LHCN-M2 (cell line): ENCODE measurements around the gene TMEM11. TPM values are rescaled to one million over a fixed set of nuclear protein-coding genes. Genes with fewer than 3 reads are reported as not detected.
"Not testable (repeated sequence)": the region's sequence is repeated elsewhere in the genome, so short reads cannot be mapped to it uniquely, and the experiment has no call there.

Experiments used
- DNase-seq: peaks from one replicate; pipeline ENCODE4 v3.0.0-alpha.2; 2012; ENCODE audit warnings: low read depth
- total RNA-seq: library from RNA; depleted of rRNA; stranded (reverse); fragments of >200 nt; gene quantifications from 2 replicates; pipeline ENCODE4 v1.2.3, GENCODE V29; 2014

The TMEM11 gene
- total RNA-seq, 1 experiment from 2014 or later, result 23.4 TPM

DNA sequence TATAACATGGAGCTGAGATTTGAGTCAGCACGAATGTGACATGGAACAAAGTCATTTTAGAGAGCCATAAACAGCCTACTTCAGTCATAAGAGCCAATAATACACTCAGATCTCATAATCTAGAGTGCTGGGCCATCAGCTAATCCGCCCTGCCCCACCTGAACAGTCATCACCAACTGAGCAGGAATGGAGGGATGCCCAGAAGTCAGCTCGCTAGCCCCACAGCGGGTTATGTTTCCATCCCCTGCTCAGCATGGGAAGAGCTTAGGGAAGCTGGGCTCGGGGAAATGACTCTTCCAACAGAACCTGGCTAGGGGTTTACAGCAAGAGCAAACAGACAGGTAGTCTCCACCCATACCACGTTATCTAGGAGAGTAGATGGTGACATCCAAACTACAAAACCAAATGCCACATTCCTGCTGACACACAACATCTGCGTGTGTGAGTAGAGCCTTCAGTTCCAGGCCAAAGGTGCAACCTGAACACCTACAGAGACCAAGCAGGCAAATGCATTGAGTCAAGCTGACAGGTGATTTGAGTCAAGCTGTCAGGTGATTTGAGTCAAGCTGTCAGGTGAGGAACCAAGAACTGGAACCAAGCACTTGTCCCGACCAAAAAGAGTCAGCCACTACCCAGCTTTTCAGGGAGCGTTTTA is 2.0 kb downstream of the TMEM11 start:
- DNase-seq, result no peak

DNA sequence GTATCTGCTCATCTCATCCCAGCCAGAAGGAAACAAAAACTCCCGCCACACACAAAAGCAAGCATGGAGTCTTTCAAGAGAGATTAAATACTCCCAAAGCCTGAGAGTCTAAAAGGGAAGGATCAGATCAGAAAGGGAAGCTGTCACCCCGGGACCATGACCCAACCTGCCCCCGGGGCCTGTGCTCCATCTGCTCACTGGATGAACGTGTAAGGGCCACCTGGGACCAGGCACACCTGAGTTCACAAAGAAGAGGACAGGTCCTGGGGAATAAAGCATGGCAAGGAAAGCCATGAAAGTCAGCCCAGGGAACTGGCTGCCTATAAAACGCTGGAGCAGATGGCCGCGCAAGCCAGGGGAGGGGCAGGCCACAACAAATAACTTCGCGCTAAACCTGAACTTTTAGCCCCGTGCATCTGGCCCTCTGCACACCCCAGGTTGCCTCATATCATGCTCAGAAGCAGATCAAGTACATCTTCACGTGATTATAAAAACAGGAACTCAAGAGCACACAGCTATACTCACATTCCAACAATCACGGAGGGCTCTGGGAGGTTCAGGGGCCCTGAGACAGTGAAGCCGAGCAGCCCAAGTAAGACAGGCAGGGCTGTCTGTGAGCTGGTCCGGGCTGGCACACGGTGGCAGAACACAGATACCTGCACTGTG is 3.4 kb downstream of the TMEM11 start:
- DNase-seq, result no peak

DNA sequence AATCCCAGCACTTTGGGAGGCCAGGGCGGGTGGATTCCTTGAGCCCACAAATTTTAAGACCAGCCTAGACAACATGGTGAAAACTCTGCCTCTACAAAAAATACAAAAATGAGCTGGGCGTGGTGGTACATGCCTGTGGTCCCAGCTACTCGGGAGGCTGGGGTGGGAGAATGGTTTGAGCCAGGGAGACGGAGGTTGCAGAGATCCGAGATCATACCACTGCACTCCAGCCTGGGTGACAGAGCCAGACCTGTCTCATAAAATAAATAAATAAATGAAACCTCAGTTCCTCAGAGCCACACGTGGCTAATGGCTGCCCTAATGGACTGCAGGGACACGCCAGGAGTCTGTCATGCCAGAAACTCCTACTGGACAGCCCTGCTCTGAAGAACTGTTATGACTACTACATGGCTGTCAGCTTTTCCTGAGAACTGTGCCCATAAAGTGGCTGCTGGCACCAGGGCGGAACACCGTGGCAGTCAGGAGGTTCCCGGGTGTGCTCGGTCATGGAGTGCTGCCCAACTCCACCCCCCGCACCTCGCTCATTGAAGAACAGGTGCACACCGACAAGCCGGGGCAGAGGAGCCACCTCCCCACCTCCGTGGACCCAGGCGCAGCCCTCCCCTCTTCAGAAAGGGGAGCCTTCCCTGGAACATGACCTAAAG is 4.3 kb downstream of the TMEM11 start:
- no peak for DNase-seq

DNA sequence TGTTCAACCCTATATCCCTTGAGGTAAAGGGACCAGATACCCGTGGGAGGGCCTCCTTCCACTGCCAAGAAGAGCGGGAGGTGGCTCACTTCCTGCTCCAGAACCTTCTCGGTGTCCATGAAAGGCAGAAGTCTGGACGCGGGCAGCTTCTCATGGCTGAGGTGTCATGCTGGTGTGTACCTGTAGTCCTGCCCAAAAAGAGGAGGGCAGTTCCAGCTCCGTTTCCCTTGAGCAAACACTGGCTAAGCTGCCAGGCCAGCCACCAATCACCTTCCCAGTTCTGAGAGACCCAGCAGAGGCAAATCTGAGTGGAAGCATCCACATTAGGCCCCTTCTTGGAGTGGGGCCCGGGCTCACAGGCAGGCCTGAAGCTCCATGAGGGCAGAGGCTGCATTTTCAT is 5.6 kb downstream of the TMEM11 start:
- no peak for DNase-seq

DNA sequence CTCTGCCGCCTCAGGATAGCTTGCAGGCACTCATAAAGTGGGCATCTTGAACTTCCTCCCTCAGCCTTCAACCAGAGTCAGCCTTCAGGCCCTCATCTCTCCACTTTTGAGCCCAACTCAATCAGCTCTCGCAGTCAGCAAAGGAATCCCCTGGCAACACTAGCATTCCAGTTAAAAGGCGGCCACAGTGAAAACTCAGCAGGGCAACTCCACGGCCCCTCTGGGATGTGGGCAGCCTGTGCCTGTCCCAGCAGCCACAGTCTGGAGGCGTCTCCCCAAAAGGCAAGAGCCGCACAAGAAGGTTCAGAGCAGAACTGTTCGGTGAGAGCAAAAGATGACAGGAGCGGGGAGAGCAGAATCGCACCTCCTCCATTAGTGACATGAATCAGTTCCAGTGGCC is 9.0 kb downstream of the TMEM11 start:
- DNase-seq, result no peak

DNA sequence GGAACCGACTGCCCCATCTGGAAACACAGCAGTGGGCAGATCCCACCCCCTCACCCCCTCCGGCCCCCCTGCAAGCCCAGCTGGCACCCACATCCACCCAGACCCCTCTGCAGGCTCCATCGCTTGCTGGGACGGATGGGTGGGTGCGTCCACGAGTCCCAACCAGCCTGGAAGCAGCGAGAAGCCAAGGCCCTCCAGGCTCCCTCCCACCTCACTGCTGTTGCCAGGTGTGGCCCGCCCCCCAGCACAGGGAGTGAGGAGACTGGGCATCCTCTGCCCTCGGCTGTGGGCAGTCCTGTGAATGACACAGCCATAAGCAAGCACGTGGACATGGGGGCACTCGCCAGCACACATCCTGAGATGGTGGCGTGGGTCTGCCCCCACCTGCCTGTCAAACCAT is 11.4 kb downstream of the TMEM11 start:
- DNase-seq, result no peak

DNA sequence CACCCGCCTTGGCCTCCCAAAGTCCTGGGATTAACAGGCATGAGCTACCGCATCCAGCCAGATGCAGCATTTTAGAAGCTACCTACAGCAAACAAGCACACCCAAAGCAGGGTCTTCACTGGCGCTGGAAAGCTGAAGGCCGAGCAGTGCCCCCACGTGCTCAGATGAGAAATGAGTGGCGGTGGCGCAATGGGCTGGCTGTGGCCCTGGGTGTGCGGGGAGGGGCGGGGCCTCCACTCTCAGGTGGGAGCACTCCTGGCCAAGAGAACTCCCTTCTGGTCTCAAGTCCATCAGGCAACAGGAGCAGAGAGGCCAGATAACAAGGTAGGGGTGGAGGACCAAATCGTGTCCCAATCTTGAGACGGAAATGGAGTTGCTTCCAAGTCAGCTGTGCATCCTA is 12.1 kb downstream of the TMEM11 start:
- DNase-seq, result no peak

DNA sequence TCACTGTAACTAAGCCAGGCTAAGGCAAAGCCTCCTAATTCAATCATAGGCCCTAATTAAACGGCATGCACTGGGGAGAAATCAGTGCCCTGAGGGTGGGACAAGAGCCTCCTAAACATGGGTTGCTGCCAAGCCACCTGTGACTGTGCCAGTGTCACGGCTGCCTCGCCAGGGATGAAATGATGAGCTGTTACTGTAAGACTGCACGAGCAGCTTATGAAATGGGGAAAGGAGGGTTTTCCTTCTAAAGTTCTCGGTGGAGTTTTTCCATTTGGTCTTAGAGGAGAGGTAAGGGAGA is 12.7 kb downstream of the TMEM11 start:
- no peak for DNase-seq

DNA sequence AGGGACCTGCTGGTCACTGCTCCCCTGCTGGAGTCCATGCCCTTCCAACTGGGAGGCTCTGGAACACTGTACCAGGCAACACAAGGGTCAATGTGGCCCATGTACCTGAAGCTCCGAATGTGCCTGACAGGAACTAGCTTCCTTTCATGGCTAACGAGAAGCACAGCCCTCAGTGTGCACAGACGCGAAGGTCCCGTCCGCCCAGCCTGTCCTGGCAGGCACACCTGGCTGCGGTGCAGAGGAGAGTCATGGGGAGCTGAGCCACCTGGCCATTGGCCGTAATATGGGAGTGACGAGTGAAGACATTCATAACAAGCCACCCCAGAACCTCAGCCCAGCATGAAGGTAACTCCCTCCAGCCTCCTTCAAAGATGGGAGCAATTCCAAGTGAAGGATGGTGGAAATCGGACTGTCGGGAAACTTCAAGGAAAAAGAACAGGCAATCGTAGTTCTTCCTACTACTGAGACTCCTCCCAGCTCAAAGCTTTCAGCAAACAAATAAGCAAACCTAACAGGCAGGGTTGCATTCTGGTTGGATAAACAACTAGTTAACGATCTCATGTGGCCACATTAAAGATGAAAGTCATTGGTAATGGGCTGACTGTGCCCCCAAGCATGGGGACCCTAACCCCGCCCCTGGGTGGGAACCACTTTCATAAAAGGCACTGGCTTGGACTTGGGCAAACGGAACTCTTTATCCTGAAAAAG is 13.2 kb downstream of the TMEM11 start:
- no peak for DNase-seq

DNA sequence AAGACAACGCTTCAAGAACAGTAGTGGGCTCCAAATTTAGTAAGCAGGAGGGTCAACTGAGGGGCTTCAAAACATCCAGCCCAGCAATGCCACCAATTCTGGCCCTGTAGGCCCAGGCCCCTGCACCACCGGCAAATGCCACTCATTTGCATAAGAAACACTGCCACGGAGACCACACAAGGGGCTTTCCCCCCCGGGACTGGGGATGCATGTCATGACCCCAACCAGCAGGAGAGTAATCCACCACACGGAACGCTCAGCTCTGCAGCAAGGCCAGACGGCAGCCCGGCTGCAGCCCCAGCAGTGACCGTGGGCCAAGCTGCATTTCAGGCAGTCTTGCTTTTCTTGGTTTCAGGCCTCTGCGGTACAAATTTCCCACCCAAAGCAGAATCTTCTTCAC is 14.1 kb downstream of the TMEM11 start:
- no peak for DNase-seq

DNA sequence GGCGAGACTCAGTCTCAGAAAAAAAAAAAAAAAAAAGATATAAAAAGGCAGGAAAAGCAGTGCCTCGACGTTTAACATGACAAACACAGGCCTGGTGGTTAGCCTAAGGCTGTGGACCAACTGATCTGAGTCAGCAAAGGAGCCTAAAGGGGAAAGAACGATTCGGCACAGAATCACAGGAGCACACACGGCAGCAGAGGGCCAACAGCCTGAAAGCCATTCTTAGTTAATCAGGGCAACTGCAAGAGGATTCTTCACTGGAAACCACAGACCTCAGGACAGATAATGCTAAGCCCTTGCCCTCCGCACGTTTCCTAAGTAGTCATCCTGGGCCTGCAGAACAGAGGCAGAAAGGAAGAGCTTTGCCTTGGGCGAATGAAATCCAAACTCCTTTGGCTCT is 14.7 kb downstream of the TMEM11 start:
- DNase-seq, result peak; percentile 82

DNA sequence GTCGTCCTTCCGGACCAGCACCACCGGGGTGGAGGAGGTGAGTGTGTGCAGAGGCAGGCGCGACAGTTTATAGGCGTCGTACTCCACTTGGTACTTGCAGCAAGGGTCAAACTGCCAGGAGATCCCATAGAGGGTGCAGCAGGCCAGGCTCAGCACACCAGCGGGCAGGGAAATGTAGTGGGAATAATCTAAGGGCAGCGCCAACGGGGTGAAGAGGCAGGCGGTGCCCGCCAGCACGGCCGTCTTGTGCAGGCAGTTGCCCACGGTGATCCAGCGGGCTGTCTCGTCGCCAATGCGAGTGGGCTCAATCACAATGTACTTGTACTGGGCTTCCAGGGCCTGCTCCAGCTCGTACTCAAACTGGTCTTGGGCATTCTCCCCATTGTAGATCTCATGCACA is 15.6 kb downstream of the TMEM11 start:
- DNase-seq, result no peak

DNA sequence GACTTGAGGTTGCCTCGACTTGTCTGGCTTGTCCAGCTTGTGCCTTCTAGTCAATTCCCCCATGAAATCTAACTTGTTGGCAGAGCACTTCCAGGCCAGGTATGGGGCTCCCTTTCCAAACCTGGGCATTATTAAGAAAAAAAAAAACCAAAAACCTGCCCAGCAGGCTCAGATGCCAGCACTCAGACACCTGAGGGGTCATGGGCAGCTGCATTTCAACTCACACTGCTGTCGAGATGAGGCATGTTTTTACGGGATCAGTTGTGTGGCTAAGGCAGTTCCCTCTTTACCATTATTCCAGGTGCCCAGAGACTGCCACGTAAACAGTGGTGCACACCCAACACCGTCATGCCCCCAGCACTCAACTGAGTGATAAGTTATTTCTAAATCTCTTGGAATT is 17.8 kb downstream of the TMEM11 start:
- DNase-seq, result no peak

DNA sequence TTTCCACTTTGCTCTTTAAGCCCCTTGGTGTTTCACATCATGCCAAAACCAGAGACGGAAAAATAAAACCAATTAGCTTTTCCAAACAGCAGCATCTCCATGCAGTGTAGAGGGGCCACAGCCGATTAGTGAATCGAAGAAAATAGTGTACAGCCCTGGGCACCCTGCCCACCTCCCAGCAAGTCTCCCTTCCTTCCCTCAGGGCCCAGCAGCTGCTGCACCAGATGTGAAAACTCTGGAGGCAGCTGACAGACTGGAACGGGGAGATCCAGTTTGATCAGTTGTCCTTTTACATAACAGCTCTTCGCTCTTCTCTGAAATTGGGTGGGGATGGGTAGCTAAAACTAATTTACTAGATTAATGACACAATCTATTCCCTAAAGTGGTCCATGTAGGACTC is 19.3 kb downstream of the TMEM11 start:
- peak; percentile 28 for DNase-seq

DNA sequence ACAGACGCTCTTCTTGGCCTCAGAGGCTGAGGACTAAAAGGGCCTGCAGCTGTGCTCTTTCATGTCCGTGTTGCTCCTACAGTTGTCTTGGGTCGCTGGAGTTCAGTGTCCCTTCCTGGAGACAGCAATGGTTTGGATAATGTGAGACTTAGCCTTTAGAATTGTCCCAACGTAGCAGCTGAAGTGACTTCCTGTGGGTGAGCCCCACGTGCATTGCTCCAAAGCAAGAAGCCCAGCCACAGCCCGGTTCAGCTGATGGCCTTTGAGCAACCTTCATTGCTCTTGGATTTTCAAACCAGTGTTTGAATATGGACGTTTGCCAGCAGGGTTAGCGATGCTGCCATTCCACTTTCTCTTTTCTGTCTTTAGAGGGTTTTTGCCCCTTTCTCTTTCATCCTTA is 19.7 kb downstream of the TMEM11 start:
- no peak for DNase-seq

DNA sequence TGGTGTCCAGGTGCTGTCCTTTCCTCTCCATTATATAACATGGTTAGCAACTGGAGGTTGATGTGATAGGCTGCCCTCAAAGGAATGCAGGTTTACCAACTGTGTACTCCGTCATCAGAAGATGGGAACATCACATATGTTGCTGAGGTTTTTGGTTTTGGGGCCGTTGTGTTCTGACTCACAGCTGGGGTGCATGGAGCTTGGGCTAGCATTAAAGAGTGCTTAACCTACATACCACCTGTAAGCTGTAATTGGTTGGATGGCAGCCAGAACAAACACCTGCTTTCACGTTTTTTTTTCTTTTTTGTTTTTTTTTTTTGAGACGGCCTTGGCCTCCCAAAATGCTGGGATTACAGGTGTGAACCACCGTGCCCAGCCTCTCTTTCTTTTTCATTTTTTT is 20.9 kb downstream of the TMEM11 start:
- DNase-seq, result peak; percentile 21

DNA sequence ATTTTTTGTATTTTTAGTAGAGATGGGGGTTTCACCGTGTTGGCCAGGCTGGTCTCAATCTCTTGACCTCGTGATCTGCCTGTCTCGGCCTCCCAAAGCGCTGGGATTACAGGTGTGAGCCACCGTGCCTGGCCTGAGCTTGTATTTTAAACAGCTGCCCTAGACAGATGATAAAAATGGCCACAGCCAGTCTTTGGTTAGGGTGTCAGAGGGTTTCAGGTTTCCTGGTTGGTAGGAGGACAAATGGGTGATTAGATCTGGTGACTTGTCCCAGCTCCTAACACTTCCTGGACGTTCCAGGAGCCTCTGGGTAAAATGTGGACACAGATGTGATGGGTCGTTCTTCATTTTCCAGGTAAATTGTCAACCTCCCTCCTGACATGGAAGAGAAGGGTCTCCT is 21.5 kb downstream of the TMEM11 start:
- not testable (repeated sequence) for DNase-seq

DNA sequence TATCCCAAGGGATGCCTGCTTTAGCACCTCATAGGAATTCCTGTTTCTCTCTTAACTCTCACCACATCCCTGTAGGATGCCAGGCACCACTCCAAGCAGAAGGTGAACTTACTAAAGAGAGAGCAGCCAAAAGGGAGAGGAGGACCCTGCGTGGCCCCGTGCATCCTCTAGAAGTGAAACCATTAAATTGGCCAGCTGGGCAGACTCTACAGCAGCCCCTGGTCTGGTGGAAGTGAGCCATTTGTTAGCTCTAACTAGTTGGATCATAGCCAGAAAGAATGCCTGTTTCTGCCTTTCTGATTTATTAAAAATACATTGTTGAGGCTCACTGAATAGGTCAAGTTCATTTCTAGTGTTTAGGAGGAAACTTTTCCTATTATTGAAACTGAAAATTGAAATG is 22.3 kb downstream of the TMEM11 start:
- no peak for DNase-seq

DNA sequence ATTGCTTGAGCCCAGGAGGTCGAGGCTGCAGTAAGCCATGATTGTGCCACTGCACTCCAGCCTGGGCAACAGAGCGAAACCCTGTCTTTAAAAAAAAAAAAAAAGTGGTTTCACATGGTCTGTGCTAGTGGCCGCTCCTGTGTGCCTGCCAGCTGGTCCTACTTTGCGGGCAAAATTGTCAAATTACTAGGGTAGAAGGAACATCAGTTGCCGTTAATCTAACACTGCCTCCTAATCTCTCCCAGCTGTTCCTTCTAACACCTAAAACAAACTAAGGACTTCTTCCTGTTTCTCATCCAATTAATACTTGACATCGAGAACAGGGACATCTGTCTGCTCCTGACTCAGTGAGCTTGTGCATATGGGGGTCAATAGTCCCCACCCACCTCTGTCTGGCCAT is 23.9 kb downstream of the TMEM11 start:
- DNase-seq, result no peak

DNA sequence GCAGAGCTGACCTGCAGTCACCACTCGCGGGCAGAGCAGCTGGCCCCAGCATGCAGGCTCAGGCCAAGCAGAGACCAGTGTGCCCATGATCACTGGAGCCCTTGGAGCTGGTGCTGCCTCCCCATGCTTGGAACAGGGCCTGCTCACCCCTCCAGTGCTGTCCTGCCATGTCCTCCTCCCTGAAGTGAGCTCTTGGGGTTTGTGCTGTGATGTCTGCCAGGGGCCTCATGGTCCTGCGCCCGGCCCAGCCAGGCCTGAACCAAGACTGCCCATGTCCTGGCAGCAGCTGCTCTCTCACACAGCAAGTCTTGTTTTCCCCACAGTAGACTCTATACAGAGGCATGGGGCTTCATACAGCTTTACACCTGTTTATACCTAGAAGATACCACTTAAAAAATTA is 24.6 kb downstream of the TMEM11 start:
- no peak for DNase-seq

DNA sequence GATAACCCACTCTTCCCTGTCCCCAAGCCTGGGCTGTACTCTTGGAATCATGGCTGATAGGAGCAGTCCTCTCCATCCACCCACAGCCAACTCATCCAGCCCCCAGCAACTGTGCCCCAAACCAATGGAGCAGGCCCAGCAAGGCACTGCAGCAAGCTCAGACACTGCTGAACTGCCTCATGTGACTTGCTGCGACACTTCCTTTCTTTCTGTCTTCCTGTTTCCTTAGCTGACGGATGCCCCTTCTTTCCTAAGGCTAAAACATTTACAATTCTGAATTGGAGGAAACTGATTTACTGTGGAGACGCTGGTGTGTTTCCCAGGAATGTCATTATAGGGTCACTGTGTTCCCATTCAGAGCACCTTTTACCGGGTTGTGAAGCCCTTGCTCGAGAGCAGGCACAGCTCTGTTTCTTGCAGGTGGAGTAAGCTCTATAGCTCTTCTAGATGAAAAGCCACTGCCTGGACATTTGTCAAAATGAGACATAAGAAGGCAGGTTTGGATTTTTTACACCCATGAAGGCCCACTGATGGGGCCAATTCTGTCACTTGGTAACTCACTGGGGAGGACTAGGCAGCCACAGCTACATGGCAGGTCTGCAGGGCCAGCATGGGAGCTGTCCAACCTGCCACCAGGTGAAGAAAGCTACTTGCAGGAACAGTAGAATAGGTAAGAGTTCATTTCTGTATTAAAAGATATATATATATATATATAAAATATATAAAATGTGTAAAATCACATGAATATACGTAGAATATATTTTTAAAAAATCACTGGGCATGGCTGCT is 27.4 kb downstream of the TMEM11 start:
- no peak for DNase-seq

DNA sequence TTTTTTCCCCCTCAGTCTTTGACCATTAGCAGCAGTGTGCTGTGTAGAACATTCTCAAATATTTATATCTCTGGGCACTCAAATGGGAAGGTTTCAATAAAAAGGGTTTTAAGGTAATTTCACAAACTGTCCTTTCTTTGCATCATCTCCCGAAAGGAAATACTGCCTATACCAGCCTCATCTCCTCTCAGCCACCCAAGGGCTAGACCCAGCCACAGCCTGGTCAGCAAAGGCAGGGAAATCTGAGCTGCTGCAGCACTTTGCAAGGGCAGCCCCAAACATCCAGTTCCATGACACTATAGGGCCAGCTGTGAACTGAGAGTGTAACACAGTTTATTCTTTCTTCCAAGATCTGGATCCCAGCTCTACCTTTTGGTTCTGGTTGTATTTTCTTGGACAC is 28.9 kb downstream of the TMEM11 start:
- DNase-seq, result no peak
